ENCODE results near the gene CLUH. TPM values are rescaled to one million over a fixed set of nuclear protein-coding genes. Genes with fewer than 3 reads are reported as not detected.

CLUH gene
- total and polyA plus RNA-seq, 11 donors = 89.5 to 298 (median 154) TPM

DNA sequence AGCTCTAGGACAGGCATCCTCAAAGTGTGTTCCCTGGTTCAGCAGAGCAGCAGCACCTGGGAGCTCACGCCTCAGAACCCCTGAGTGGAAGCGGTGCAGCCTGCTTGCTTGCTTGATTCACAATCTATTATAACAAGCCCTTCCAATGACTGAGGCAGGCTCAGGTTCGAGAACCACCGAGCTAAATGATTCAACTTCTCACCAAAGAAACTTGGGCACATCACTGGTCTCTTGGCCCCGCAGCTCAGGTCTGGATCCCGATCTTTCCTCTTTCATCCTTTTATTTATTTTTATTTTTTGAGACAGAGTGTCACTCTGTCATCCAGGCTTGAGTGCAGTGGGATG is 24.5 kb downstream of the CLUH start:
- Histone ChIP-seq H3K9me3 (no peaks in the 10 kb centered on the region), H3K27me3 (no peaks in the 10 kb centered on the region), H3K36me3 (peaks cover 0 to 56% (median 45%) of the 10 kb centered on the region in 9 donors), H3K4me1 (peaks cover 0 to 52% (median 24%) of the 10 kb centered on the region in 12 donors), H3K27ac (peak overlapping the region in 10 of 12 donors; percentile 2 to 81 (median 24)), H3K4me3 (no peak overlapping the region)
- intact Hi-C loops (cut with DNase I) = loop anchor here in 4 of 10 donors (10.0 kb wide), 4 partner anchors 92 to 302 kb away; partner anchors contain the start of genes METTL16 (in 3 of the 4) and PAFAH1B1 (in 1 of the 4)
- WGBS, 4 donors = 79 to 92% (median 85%) methylated on average over 6 of the region's 6 CpGs
- TF ChIP-seq POLR2A (IDR thresholded peaks at IDR 0.05) (no peak), CTCF (IDR thresholded peaks at IDR 0.05) (no peak)
- ATAC-seq (no peak), DNase-seq (no peak)

- Histone ChIP-seq H3K27me3 (no peaks in the 10 kb centered on the region), H3K27ac (peak overlapping the region in 4 of 12 donors; percentile 2 to 81 (median 39)), H3K4me1 (peaks cover 0 to 51% (median 24%) of the 10 kb centered on the region in 12 donors), H3K36me3 (peaks cover 3 to 58% (median 47%) of the 10 kb centered on the region in 9 donors), H3K9me3 (no peaks in the 10 kb centered on the region), H3K4me3 (no peak overlapping the region)
- no peak for TF ChIP-seq POLR2A (IDR thresholded peaks at IDR 0.05)
- intact Hi-C loops (cut with DNase I) = loop anchor here in 4 of 10 donors (10.0 kb wide), 4 partner anchors 91 to 301 kb away; partner anchors contain the start of genes METTL16 (in 3 of the 4) and PAFAH1B1 (in 1 of the 4)
- peak in 1 of 4 donors; percentile 9 for ATAC-seq
- 66 to 83% (median 76%) methylated on average over 14 to 15 of the region's 15 CpGs for WGBS, 4 donors
- DNase-seq = peak in 3 of 5 donors; percentile 13 to 38 (median 22)
Measured at GRCh38 chr17:2685696-2686095, 25.9 kb downstream of the CLUH start.

DNA sequence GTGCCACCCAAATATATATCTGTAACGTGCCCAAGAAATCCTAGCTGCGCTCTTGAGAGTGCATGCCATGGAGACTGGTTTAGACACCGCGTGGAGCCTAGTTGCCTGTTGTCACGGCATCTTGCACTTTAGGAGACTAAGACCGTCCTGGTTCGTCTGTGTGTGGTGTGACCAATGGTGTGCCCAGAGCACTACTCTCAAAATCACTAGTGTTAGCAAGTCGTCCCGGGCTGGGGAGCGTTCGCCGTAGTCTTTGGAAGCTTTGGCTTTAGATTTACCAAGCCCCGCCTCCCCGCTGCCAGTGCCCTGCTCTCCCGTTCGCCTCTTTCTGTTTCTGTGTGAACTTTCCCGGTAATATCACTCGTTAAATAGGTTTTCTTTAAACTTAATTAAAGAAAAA is 27.0 kb downstream of the CLUH start:
- no peak overlapping the region for H3K4me3 ChIP-seq
- DNase-seq (no peak), ATAC-seq (no peak)
- 89 to 92% (median 91%) methylated on average over 18 of the region's 18 CpGs for WGBS, 4 donors
- peaks cover 3 to 62% (median 51%) of the 10 kb centered on the region in 9 donors for H3K36me3 ChIP-seq
- H3K27ac ChIP-seq = no peak overlapping the region
- peaks cover 0 to 39% (median 23%) of the 10 kb centered on the region in 12 donors for H3K4me1 ChIP-seq
- no peaks in the 10 kb centered on the region for H3K27me3 ChIP-seq
- TF ChIP-seq CTCF (IDR thresholded peaks at IDR 0.05) (no peak), POLR2A (IDR thresholded peaks at IDR 0.05) (no peak)
- intact Hi-C loops (cut with DNase I) = loop anchor here in 4 of 10 donors (10.0 kb wide), 4 partner anchors 90 to 300 kb away; partner anchors contain the start of genes METTL16 (in 3 of the 4) and PAFAH1B1 (in 1 of the 4)
- H3K9me3 ChIP-seq = no peaks in the 10 kb centered on the region

DNA sequence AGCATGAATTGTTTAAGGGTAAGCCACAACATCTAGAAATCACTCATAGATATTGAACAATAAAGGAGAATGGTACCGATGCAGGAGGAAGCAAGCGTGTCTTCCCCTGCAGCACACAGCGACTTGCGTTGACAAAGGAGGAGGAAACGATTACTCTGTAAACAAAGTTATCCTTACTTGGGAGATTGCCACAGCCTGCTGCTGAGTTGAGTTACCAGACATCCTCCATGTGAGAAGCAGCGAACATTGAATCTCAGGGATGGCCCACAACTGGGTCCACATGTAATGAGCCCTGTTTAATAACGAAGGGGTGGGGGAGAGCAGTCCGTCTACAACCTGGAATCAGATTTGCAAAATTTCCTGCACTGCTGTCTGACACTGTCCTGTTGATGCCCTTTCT is 27.7 kb downstream of the CLUH start:
- WGBS, 4 donors = 57 to 73% (median 68%) methylated on average over 8 of the region's 8 CpGs
- Histone ChIP-seq H3K27me3 (no peaks in the 10 kb centered on the region), H3K4me1 (peaks cover 0 to 33% (median 18%) of the 10 kb centered on the region in 12 donors), H3K27ac (no peak overlapping the region), H3K36me3 (peaks cover 3 to 61% (median 53%) of the 10 kb centered on the region in 9 donors), H3K4me3 (no peak overlapping the region), H3K9me3 (no peaks in the 10 kb centered on the region)
- ATAC-seq = no peak
- DNase-seq = no peak
- TF ChIP-seq CTCF (IDR thresholded peaks at IDR 0.05) (no peak), POLR2A (IDR thresholded peaks at IDR 0.05) (no peak)
- intact Hi-C loops (cut with DNase I) = loop anchor here in 4 of 10 donors (10.0 kb wide), 4 partner anchors 89 to 299 kb away; partner anchors contain the start of genes METTL16 (in 3 of the 4) and PAFAH1B1 (in 1 of the 4)

Measured in heart left ventricle (tissue), 16 donors.